ENCODE results near the gene DNAJC2. TPM values are rescaled to one million over a fixed set of nuclear protein-coding genes. Genes with fewer than 3 reads are reported as not detected.

DNAJC2 gene
- total RNA-seq, 3 donors from 2014 or later (not counting 1 experiment from before 2014, with no cell fraction given), result 56.8 to 74.2 (median 59.9) TPM

DNA sequence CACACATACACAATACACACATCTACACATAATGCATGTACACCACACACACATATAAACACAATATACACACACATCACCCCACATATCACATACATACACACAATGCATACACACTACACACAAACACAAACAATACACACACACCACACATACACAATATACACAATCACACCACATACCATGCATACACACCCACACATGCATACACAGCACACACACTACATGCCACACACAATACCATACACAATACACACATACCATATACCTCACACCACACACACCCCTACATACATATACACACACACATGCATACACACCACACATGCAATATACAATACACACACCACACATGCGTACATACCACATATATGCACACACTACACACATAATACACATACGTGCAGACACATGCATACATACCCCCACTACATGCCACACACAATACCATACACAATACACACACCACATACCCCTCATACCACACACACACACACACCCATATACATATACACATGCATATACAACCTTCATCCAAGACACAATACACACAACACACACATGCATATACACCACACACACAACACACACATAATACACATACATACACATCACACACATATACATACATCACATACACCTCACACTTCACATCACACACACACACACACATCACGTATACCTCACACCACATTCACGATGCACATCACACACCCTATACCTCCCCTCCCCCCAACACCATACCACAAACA, 36.9 kb upstream of the DNAJC2 start:
- H3K4me3 Mint-ChIP-seq, result no peak overlapping the region
- Histone ChIP-seq H3K36me3 (ENCODE audit: control insufficient read depth, insufficient read depth, low read length) (no peaks in the 10 kb centered on the region), H3K27me3 (ENCODE audit: control insufficient read depth, insufficient read depth, low read length) (peaks cover 4% of the 10 kb centered on the region), H3K9me3 (ENCODE audit: control insufficient read depth, insufficient read depth, low read length) (no peaks in the 10 kb centered on the region), H3K4me3 (ENCODE audit: low read length) (no peak overlapping the region), H3K4me1 (ENCODE audit: control insufficient read depth, insufficient read depth, low read length) (no peaks in the 10 kb centered on the region), H3K27ac (ENCODE audit: low read length) (no peak overlapping the region)
- H3K27me3 Mint-ChIP-seq (ENCODE audit: low read depth in 2 of 2), result peaks cover 5 to 10% of the 10 kb centered on the region in 2 donors
- H3K4me1 Mint-ChIP-seq, result no peaks in the 10 kb centered on the region
- no peaks in the 10 kb centered on the region for H3K36me3 Mint-ChIP-seq
- WGBS (ENCODE audit: insufficient coverage), result 91% methylated on average over 4 of the region's 4 CpGs
- H3K9me3 Mint-ChIP-seq, result no peaks in the 10 kb centered on the region
- ATAC-seq, result peak in 1 of 3 donors; percentile 49
- H3K27ac Mint-ChIP-seq, result no peak overlapping the region
- no peak for TF ChIP-seq CTCF (IDR thresholded peaks at IDR 0.05)
- intact Hi-C loops (cut with micrococcal nuclease), result no loop called here
- no peak for DNase-seq

- no peaks in the 10 kb centered on the region for H3K36me3 Mint-ChIP-seq
- H3K27ac Mint-ChIP-seq, result no peak overlapping the region
- H3K27ac ChIP-seq (ENCODE audit: low read length), result no peak overlapping the region
- H3K4me1 Mint-ChIP-seq, result no peaks in the 10 kb centered on the region
- intact Hi-C loops (cut with micrococcal nuclease), result no loop called here
- no peaks in the 10 kb centered on the region for H3K36me3 ChIP-seq (ENCODE audit: control insufficient read depth, insufficient read depth, low read length)
- 94% methylated on average over 4 of the region's 5 CpGs for WGBS (ENCODE audit: insufficient coverage)
- H3K9me3 Mint-ChIP-seq, result no peaks in the 10 kb centered on the region
- DNase-seq (no peak), ATAC-seq (peak in 1 of 3 donors; percentile 34)
- peaks cover 5 to 10% of the 10 kb centered on the region in 2 donors for H3K27me3 Mint-ChIP-seq (ENCODE audit: low read depth in 2 of 2)
- no peaks in the 10 kb centered on the region for H3K9me3 ChIP-seq (ENCODE audit: control insufficient read depth, insufficient read depth, low read length)
- no peak overlapping the region for H3K4me3 ChIP-seq (ENCODE audit: low read length)
- no peak overlapping the region for H3K4me3 Mint-ChIP-seq
- H3K27me3 ChIP-seq (ENCODE audit: control insufficient read depth, insufficient read depth, low read length), result peaks cover 4% of the 10 kb centered on the region
- TF ChIP-seq CTCF (IDR thresholded peaks at IDR 0.05), result no peak
- H3K4me1 ChIP-seq (ENCODE audit: control insufficient read depth, insufficient read depth, low read length), result no peaks in the 10 kb centered on the region
These were observed 36.0 kb upstream of the DNAJC2 start for GRCh38 chr7:103380395-103381191.

DNA sequence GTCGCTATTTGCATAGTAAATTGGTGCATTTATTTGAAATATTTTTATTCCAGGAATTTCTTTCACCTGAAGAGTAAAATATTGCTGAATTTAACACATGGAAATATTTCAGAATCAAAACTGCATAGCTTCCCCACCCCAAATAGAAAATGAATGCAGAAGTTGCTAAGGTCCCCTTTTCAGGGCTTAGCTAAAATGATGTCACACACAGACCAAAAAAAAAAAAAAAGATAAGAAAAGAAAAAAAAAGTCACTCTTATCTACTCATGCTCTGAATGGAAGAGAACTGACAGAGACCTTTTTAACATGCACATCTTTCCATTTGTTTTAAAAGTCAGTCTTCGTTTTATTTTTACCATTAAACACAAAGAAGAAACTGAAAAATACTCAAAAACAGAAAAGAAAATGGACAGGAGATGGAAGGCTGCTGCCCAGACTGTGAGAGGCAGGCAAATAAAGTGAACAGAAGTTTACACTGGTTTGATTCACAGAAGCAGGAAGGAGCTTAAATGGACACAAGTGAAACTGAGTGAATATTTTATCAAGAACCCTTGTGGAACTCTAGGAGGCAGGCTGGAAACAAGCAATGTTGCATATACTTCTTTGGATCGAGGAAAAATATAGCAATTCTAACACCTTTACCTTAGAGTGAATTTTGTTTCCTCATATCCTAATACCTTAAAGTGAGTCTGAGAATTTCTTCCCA, 34.9 kb upstream of the DNAJC2 start:
- Mint-ChIP-seq H3K9me3 (no peaks in the 10 kb centered on the region), H3K27me3 (ENCODE audit: low read depth in 2 of 2) (peaks cover 5 to 10% of the 10 kb centered on the region in 2 donors), H3K36me3 (no peaks in the 10 kb centered on the region), H3K27ac (no peak overlapping the region), H3K4me3 (no peak overlapping the region), H3K4me1 (no peaks in the 10 kb centered on the region)
- no peaks in the 10 kb centered on the region for H3K36me3 ChIP-seq (ENCODE audit: control insufficient read depth, insufficient read depth, low read length)
- ATAC-seq, result no peak
- WGBS (ENCODE audit: insufficient coverage), result no CpG with 5 or more reads among the region's 3 CpGs
- no peak for TF ChIP-seq CTCF (IDR thresholded peaks at IDR 0.05)
- no peak overlapping the region for H3K4me3 ChIP-seq (ENCODE audit: low read length)
- H3K27me3 ChIP-seq (ENCODE audit: control insufficient read depth, insufficient read depth, low read length), result peaks cover 6% of the 10 kb centered on the region
- H3K9me3 ChIP-seq (ENCODE audit: control insufficient read depth, insufficient read depth, low read length), result no peaks in the 10 kb centered on the region
- no peak overlapping the region for H3K27ac ChIP-seq (ENCODE audit: low read length)
- DNase-seq, result no peak
- intact Hi-C loops (cut with micrococcal nuclease), result no loop called here
- H3K4me1 ChIP-seq (ENCODE audit: control insufficient read depth, insufficient read depth, low read length), result no peaks in the 10 kb centered on the region
